NCI-H2227 (cell line): ENCODE measurements around the gene NCAM1.

Source experiments
- DNase-seq: peaks from one replicate; lab custom pipeline; 2025; ENCODE audit not compliant: unreplicated experiment; lab: John Stamatoyannopoulos, UW

Gene NCAM1

GRCh38 chr11:113083571-113083970, 122.4 kb downstream of the NCAM1 start:
- no peak for DNase-seq

DNA sequence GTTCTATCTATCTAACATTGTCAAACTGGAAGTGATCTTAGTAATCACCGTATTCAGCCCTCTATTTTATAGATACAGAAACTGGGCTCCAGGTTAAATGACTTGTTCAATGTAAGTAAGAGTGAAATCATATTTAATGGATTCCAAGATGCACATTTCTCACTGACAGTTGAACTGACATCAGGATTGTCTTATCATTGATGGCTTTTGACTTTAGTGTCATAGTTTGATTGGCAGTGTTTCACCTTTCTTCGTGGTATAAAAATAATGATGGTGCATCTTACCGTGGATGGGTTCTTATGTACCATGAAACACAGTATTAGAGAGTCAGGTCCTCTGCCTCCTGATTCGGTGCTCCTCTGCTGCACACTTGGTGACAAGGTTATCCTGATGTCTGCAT, 123.1 kb downstream of the NCAM1 start:
- DNase-seq = no peak

DNA sequence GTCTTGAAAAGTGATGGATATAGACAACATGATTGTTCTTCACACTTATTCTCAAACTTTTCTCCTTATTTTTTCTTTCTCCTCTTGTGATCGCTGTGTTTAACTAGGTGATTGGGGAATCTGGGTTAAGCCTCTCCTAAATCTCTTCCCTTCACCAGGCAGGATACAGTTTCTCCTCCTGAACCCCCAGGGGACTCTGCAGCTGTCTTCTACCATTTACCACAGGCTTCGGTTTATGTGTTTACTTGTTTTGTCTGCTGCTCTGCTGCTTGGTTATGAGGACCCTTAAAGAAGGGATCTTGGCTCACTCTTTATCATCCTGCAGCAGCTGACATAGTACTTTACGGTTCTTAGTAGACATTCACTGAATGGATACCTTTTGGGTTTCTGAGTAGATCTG, 124.2 kb downstream of the NCAM1 start:
- no peak for DNase-seq

- DNase-seq = no peak
Measured at GRCh38 chr11:113087706-113088105, 126.5 kb downstream of the NCAM1 start.

- DNase-seq = no peak
Measured at GRCh38 chr11:113090716-113091480, 129.7 kb downstream of the NCAM1 start.

DNA sequence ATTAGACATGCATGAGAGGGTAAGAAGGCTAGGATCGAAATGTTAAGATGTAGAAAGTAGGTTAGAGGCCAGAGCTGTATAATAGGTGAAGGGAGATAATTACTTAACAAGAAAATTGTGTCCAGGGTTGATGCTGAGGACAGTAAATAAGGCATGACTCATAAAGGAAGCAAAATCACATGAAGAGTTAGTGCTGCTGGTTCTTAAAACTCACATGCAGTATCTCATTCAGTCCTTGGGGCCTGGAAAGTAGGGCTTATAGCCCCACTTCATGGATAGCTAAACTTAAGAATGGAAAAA, 130.2 kb downstream of the NCAM1 start:
- peak; percentile 46 for DNase-seq

- no peak for DNase-seq
Measured at GRCh38 chr11:113096648-113097047, 135.4 kb downstream of the NCAM1 start.

DNA sequence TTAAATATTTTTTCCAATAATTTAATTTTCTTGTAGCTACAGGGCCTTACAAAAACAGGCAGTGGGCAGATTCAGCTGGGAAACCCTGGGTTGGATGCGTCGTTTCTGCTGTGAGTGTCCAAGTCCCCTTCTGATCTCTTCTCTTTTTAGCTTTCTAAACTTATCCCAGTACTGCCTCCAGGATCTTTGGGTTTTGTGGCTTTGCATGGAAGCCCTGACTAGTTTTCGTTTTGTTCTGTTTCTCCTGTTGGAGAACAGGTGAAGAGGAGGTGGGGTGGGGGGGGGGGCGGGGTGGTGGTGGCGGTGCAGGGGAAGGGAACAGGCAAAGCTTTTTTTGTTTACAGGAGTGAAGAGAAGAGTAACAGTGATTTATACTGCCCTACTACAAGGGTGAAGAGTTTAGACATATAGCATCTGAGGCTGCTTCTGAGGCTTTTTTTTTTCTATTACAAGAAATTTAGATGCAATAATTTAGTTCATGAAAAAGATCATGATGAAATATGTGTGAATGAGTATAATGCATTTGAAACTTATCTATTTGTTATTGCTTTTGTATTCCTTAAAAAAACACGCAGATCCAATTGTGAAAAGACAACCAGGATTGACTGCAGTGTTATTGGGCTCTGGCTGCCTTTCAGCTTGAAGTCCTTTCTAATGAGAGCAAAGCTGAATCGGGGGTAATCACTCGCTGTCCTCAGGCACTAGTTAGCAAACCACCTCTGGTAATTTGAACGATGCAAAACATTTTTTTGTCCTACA, 142.9 kb downstream of the NCAM1 start:
- no peak for DNase-seq

DNA sequence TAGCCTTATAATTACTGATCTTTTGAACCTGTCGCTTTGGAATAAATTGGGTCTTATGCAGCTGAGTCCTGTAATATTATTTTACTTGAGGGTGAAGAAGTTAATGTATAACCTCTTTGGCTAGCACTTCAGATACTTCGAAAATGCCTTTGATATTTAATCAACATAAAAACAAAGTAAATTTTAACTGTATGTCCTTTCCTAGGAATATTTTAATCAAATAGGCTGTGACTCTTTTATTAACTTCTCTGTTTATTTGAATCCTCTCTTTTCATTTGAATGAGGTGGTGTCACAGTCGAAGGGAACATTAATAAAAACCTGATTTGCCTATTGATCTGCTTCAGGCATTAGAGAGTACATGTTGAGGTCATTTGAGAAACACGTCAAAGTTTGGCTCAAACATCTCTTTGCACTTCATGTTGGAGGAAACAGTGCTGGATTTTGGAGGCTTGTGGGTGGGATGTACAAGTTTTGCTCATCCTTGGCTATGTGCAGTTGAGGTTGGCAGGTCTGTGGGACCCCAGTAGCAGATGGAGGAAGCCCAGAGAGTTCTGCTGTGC, 143.6 kb downstream of the NCAM1 start:
- no peak for DNase-seq

DNA sequence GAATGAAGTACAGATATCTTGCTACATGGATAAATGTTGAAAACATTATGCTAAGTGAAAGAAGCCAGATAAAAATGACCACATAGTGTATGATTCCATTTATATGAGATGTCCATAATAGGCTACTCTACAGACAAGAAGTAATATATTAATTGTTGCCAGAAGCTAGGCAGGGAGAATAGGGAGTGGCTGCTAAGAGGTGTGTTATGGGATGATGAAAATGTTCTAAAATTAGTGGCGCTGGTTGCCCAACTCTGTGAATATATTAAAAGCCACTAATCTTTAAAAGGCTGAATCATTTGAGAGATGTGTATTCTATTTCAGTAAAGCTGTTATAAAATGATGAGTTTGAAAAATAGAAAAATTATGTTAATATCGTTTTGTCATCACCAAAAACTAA, 144.4 kb downstream of the NCAM1 start:
- DNase-seq = no peak

DNA sequence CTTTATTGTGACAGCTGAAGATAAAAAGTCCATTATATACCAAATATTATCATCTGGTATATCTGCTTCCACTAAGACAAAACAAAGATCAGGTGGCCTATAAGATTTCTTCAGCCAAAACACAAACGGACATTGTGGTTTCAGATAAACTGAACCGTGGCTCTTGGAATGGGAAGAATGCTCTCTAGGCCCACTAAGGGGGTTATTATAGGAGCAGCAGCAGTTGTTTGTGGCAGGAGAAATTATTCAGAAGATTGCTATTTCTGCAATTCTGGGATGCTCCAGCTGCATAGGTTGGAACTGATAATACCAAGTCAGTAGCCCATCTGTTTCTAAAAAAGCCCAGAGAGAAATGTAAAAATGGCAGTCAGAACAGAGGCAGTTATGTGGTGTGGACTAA, 145.3 kb downstream of the NCAM1 start:
- DNase-seq = peak; percentile 25

DNA sequence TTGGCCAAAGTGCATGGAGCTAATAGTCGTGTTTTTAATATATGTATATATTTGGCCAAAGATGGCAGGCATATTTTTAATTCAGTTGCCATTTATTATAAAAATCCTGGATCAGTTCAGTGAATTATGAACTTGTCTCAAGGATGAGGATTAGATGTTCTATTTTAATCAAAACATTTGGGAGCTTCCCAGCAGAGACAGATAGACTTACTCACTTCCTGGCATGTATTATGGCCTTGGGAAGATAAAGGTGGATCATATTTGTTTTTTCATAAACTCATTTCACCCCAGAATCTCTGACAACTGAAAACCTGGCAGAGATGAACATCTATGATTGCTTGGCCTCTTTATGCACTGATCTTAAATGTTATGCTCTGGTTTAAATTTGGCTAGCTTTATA, 148.8 kb downstream of the NCAM1 start:
- no peak for DNase-seq

GRCh38 chr11:113111156-113111555, 149.9 kb downstream of the NCAM1 start:
- no peak for DNase-seq

GRCh38 chr11:113112307-113112706, 151.1 kb downstream of the NCAM1 start:
- no peak for DNase-seq

DNA sequence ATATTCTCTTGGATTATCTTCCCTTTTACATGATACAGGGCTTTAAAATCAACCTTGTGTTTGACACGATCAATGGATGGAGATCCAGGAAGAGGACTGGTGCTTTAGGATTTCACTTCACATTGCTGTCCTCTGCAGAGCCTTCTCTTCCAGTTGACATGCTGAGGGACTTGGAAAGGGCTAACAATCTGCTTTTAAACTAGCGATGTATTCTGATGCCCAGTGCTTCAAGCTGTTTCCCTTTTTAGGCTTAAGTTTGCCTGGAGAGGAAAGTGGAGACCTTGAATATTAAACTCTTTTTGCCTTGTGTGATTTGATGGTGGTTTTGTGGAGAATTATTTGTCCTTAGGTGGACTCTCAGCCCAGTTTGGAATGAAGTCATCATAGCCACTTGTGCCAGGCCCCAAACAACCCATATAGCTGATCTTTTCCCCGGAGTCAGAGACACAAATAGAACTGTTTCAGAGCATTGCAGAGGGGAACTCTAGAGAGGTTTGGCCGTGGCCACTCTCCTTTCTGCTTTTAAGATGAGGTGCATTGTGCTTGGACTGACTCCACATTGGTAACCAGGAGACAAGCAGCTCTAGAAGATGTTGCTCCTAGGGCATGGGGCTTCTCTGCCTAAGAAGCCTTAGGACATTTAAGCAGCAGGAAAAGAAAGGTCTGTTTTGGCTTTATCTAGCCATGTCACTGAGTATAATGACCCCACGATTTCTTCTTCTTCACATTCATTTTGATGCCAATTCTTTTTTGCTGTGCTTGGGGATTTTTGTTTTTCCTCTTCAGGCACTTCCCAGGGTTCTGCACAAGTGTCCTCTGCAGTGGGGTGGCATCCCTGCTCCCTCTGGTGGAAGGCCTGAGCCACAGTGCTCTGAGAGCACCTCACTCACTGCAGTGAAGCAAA, 152.8 kb downstream of the NCAM1 start:
- peak; percentile 49 for DNase-seq

DNA sequence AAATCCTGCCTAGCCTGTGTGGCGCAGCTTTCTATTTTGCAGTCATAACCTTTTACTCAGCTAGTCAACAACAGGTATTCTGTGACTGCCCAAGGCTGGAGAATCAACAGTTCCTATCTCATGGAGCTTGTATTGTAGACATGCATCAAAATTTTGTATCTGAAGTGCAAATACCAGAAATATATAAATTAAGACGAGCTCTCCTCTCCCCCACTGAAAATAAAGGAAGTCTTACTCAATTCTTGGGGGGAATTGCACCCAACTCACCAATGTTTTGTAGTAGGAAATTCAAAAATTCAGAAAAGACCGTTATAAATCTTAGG, 153.4 kb downstream of the NCAM1 start:
- DNase-seq = no peak

GRCh38 chr11:113118104-113118503, 156.9 kb downstream of the NCAM1 start:
- no peak for DNase-seq

DNA sequence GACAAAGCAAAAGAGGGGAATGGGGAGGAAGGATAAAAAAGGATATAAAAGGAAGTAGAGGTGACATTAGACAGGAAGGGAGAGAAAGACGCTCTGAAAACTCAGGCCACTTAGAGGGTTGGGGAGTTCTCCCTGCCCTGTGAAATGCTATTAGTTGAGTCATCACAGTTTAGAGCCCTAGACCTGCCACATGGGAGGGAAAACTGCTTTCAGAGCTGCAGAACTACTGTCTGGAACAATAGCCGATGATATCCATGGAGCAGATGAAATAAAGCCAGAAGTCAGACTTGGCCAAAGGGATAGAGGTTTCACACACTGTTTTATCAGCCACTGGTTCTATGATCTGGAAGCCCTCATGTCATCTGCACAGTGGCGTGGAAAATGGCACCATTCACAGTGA, 157.9 kb downstream of the NCAM1 start:
- peak; percentile 14 for DNase-seq

DNA sequence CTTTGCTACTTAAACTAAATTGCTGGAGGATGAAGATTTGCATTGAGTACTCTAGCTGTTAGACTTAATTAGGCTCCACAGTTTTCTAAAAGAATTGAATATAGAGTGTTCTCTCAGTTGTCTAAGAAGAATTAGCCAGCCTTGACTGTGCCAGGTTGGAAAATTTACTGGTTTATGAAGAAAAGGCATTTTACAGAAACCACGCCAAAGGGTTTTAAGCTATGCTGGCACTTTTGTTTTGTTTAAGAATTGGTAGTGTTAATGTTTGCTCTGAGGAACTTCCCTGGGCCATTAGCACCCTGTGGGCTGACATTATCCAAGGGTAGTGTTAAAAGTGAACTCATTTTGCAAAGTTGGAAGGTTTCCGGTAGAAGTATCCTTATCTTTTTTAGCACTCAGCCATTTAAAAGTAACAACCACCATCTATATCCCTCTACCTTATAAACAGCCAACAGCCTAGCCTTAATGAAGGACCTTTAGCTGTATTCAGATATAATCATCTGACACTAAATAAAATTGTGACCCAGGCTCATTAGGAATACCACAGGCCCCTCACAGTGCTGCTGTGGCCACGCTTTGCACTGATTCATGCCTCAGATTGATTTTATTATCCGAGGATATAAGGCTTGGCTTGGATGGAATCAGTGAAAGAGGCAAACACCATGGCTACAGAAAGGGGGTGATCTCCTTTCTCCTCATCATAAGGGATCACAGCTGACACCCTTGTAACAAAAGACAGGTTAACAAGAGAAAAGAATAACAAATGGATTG, 158.9 kb downstream of the NCAM1 start:
- no peak for DNase-seq

GRCh38 chr11:113121746-113122145, 160.5 kb downstream of the NCAM1 start:
- DNase-seq = no peak

DNA sequence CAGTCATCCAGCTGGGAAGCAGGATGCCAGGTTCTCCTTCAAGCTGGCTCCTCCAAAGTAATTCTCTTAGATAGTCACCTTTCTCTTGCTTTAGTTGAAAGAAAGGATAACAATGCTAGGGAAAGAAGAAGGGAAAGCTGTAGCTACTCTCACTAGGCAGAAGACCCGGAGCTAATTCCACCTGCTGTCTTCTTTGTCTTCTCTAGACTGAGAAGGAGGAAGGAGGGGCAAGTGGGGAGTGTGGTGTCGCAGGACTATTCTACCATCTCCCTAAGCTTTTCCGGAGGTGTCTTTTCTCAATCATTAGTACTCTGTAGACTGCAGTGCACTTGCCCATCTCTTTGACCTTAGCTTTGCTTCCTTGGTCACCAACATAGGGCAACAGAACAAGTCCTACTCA, 162.8 kb downstream of the NCAM1 start:
- no peak for DNase-seq
